ENCODE measurements around the gene MDM4.
"Not testable (repeated sequence)": the region's sequence is repeated elsewhere in the genome, so short reads cannot be mapped to it uniquely, and the experiment has no call there.

The MDM4 gene

DNA sequence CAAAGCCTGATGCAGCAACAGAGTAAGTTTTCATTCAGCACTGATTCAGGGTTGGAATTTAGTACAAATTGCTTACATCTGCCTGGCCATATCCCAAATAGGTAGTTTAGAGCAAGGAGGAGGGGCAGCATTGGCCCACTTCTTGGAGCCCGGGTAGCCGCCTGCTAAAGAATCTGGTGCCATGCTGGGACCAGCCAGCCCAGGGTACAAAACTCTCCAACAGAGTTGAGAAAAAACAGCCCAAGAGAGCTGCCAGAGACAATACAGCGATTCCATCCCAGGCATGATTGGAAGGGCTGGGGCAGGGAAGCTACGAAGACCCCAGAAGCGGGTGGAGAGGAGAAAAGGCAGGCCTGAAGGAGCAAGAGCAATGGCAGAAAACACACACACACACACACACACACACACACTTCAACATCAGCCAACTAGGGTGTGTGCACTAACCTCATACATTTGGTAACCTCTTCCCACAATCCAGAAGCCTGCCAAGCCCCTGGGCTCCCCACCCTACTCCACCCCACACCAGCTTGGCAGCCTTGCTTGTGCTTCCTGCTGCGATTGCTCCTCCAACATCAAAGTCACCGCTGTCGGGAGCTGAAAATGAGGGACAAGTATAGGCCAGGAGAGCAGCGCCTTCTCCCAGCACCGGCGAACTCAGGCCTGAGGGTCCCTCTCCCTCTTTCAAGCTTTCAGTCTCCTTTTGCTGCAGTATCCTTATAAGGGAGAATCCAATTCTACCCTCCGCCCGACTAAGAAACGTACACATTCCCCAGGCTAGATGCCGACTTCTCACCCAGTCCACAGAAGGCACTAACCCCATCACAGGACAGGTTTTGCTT lies 22.8 kb upstream of the MDM4 start:
- no peak for DNase-seq

DNA sequence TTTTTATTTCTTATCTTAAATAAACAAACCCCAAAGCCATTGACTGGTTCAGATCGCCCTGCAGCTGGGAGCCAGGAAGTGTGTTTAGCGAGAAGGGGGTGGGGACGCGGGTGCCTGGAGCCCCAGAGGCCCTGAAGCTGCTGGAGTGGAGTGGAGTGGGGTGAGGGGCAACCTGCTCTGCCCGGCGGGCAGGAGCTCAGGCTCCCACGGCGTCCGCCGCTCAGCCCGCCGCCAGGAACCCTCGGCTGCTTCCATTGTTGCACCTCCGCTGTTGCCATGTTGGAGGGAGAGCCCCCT lies 22.3 kb upstream of the MDM4 start:
- DNase-seq = peak; percentile 48

DNA sequence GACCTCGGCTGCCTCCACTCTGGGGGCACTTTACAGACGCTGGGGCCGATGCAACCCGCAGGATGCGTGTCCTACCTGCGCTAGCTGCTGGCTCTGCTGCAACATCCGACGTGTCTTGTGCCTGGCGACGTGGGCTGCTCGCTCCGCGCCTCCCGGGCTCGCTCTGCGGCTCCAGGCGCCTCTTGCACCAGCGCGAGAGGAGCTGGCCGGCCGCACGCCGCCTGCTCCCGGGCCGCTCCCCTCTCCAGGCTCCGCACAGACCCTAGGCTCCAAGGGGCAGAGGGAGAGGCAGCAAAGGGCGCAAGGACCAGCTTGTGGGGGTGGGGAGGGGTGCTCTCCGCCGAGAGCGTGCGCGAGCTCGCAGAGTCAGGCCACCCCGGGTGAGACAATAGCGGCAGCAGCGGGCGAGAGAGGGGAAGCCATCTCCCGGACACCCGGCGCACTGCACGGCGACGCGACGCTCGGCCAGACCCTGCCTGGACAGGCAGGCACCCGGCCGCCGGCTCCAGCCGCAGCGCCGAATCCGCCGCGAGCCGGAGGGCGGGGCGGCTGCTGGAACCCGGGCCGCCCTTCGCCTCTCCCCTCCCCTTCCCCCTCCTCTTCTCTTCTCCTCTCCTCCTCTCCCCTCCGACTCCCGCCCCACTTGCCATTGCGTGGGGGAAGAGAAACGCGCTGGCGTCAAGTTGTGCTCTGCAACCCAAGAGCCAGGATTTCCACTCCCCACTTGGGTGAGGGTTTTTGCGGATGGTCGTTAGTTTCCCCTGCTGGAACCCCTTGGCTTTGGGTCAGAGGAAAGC lies 21.7 kb upstream of the MDM4 start, which contains the start of gene PIK3C2B:
Gene PIK3C2B (minus strand): TSS at position 525 of the 797 bp plus-strand sequence. CDS start 25,003 bp downstream, outside the sequence.
- DNase-seq = peak; percentile 63

DNA sequence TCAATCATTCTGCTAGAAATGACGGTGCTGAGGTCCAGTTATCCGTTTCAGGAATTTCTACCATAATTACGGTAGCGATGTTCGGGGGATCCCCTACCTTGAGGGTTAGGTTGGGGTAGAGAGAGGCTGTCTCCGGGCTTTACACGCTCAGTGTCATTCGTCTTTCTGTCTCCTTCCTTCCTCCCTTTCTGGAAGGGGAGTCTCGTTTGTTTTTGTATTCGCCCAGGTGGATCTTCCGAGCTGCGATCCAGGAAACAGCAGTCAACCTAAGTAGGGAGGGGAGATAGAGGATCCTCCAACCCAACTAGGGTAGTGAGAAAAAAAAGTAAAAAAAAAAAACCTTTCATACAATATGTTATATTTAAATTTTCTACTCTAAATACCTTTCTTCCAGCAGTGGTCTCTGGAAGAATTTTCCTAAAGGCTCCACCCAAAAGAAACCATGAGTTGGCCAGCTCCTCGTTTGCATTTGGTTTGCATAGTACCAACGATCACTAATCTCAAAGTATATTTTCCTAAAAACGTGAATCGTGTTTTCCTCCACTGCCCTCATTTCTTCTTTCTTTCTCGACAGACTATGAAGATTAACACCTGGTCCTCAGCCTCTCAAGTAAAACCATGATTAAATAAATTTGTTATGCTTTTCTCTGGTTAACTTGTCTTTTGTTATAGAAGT lies 21.0 kb upstream of the MDM4 start:
- peak; percentile 44 for DNase-seq

DNA sequence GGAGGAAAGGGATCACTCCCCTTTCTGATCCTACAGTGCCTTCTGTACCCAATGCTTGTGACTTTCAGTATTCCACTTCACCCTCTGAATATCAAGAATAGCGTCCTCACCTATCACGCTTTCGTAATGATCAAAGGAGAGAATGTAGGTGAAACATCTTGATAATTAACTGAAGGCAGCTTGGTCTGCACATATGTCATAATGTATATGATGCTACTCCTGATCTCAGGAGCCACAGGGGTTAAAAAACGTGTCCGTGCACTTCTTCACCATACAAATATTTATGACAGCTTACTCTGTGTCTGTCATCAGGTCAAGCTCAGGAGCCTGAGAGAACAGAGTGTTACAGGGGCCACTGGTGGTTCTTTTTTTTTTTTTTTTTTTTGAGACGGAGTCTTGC lies 20.4 kb upstream of the MDM4 start:
- DNase-seq = no peak

DNA sequence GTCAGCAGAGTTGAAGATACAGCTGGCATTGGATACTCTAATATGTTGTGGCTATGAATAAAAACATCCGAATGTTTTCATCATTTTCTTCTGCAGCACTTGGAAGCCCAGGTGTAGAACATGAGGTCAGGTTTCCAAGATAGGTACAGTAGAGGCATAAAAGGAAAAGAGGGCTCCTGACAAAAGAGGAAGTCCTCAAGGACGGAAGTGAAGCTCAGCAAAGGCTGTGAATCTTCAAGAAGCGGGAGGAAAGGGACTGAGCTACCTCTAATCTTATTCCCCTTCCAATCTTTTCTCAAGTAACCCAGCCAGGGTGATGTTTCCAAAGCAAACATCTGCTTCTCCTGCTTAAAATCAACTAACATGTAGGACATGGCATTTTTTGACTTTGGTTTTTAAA lies 17.2 kb upstream of the MDM4 start:
- DNase-seq = no peak

DNA sequence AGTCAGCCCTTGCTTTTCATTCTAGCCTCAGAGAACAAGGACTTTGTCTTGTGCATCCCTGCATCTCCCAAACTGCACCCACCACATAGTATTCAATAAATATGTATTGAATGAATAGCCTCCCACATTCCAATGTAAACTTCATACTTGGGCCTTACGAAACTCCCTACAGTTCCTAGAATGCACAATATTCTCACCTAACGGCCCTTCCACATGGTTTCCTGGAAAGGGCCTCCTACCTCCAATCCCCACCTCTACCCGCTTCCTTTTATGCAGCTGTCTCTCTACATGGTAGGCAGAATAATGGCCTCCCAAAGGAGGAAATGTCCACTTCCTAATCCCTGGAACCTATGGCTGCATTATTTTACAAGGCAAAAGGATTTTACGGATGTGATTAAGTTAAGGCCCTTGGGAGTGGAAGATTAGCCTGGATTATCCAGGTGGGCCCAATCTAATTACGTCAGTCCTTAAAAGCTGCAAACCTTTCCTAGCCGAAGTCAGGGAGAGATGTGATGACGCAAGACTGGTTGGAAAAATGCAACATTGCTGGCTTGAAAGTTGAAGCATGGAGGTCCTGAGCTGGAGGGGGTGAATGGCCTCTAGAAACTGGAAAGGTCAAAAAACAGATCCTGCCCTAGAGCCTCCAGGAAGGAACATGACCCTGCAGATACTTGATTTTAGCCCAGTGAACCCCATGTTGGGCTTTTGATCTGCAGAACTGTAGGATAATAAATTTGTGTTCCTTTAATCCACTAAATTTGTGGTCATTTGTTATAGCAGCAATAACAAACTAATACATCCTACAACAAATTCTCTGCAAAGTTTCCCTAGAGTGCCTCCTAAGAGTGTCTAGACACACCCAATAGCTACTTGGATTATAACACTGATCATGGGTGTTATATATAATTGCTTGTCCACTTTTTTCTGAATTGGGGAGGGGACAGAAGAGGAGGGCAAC lies 16.4 kb upstream of the MDM4 start:
- DNase-seq = no peak

DNA sequence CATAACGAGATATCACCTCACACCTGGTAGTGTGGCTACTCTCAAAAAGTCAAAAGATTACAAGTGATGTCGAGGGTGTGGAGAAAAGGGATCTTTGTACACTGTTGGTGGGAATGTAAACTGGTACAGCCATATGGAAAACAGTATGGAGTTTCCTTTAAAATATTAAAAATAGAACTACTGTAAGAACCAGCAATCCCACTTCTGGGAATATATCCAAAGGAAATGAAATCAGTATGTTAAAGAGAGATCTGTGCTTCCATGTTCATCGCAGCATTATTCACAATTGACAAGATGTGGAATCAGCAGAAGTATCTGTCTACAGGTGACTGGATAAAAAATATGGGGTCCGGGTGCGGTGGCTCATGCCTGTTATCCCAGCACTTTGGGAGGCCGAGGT lies 14.0 kb upstream of the MDM4 start:
- DNase-seq = no peak

DNA sequence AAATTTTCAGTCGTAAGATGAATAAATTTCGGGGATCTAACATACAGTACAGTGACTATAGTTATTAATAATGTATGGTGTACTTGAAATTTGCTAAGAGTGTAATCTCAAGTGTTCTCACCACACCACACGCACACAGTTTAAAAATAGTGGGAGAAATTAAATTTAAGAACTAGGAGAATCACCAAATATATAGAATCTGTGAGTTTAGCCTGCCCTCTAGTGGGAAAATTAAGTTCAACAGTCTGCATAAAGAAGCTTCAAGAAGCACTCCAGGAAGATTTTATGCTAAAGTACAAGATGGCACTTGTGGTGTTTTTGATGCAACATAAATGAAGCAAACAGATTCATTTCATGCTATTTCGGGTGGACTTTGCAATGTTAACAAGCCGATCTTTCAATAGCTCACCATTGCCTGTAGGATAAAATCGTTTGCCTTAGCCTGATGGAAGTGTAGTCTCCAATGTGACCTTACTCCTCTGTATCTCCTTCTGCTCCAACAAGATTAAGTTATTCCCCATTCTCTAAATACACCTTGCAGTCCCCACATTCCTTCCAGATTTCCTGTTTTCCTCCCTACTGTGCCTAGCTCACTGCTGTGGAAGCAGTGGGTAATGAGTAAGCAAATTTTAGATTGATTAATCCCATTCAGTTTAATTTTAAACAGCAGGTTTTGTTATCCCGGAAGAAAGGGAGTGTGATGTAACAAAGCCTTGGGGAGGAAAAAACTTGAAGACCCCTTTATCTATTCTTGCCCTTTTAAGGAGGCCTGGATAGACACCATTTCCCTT lies 12.9 kb upstream of the MDM4 start:
- DNase-seq = peak; percentile 86

DNA sequence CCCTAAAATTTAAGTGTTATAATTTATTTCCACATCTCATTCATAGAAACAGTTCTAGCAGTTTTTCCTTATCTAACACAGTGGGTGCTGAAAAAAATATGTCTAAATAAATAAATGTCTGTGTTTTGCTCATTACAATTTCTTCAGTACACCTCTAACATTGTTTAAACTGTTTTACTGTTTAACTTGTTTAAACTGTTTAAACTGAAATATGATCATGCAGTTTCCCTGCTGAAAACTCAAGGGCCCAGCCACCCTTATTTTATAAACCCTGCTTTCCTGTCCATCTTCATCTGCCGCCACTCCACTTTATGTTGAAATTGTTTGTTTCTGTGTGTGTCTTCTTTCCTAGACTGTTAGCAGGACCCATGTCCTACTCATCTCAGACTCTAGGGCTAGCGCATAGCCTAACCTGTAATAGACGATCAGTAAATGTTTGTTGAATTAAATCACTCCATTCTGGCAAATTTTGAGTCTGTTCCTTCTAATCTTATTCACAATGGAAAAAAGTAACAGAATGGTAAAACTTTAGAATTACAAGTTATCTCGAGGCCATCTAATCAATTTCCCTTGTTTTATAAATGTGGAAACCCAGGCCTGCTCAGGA lies 12.2 kb upstream of the MDM4 start:
- no peak for DNase-seq

DNA sequence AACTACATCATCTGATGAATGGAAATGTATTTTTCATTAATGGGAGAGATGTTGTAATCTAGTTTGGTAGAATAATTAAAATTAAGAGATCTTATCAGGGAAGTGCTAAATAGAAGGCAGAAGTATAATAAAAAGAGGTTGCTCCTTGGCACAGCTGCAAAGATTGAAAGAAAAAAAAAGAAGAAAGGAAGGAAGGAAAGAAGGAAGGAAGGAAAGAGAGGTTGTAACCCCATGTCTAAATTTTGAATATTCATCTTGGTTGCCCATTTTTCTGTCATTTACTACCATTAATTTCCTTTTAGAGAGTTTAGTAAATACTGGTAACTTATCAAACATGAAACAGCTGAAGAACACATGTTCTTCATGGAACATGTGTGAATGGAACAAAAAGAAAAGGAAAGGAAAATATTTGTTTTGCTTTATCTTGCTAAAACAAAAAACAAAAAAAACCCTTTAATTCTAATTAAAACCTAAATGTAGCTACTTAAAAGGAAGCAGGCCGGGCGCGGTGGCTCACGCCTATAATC lies 10.5 kb upstream of the MDM4 start:
- no peak for DNase-seq

DNA sequence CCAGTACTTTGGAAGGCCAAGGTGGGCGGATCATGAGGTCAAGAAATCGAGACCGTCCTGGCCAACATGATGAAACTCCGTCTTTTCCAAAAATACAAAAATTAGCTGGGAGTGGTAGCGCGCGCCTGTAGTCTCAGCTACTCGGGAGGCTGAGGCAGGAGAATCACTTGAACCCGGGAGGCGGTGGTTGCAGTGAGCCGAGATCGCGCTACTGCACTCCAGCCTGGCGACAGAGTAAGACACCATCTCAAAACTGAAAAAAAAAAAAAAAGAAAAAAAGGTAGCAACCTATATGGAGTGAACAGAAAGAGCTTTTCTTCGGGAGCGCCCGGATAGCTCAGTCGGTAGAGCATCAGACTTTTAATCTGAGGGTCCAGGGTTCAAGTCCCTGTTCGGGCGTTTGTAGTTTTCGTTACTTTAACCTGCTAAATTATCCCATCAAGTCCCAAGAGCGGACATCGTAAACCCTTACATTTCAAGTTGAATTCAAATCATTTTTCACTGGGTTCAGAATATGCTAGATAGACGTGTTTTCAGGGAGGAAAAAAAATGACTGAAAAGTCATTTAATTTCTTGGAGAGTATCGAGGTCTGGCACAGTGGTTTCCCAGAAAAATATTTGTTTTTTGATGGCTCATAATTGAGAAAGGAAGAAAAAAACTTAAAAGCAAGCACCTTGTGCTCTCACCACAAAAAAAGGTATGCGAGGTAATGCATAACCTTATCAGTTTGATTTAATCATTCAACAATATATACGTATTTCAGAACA lies 9.8 kb upstream of the MDM4 start:
- peak; percentile 83 for DNase-seq

DNA sequence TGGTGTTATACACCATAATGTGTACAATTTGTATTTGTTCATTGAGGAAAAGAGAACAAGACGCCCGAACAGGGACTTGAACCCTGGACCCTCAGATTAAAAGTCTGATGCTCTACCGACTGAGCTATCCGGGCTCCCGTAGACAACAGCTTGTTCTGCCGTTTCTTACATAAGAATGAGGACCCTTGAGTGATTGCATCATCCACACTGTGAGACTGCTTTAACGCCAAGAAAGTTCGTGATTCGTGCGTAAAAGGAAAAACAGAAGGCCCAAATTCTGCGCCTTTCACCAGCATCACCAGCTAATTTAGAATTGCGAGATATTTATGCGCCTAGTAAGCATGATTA lies 9.3 kb upstream of the MDM4 start:
- peak; percentile 96 for DNase-seq

DNA sequence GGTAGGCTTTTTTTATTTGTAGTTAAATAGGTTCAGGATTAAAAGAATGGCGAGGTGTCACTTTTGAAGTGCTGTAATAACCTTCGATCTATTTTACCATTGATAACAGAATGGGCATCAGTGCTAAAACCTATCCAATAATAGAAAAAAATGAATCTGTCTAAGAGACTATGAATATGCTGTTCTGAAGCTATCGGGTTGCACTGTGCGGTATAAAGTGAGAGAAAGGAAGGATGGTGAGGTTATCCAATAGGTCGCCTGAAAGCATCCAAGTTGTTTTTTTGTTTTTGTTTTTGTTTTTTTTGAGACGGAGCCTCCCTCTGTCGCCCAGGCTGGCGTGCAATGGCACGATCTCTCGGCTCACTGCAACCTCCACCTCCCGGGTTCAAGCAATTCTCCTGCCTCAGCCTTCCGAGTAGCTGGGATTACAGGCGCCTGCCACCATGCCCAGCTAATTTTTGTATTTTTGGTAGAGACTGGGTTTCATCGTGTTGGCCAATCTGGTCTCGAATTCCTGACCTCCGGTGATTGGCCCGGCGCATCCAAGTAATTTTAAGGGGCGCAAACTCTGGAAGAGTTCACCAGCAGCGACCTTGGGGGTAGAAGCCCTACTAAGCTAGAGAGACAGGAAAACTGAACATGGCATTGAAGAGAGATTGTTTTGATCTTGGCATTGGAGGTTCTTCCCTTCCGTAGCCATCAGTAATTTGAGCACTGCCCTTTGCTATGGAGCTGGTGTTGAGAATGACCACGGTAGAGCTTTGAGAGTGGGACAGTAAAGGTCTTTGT lies 8.7 kb upstream of the MDM4 start:
- peak; percentile 32 for DNase-seq

DNA sequence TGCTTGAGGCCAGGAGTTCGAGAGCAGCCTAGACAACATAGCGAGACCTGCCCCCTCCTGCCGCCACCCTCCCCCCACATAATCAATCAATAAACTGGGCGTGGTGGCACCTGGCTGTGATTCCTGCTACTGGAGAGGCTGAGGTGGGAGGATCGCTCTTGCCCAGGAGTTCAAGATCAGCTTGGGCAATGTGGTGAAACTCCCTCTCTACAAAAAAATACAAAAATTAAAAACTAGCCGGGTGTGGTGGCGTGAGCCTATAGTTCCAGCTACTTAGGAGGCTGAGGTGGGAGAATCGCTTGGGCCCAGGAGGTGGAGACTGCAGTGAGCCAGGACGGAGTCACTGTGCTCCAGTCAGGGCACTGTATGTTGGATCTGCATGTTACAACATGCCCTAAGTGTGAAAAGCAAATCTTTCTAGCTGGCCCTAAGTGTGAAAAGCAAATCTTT lies 7.0 kb upstream of the MDM4 start:
- no peak for DNase-seq

DNA sequence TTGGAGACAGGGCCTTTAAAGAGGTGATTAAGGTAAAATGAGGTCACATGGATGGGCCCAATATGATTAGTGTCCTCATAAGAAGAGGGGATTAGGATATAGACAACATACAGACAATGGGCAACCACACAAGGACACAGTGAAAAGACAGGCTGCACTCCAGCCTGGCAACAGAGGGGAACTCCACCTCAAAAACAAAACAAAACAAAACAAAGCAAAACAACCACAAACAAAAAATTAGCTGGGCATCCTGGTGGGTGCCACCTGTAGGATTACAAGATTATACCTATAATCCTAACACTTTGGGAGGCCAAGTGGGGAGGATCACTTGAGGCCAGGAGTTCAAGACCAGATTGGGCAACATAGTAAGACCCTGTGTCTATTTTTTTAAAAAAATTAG lies 4.8 kb upstream of the MDM4 start:
- peak; percentile 39 for DNase-seq

DNA sequence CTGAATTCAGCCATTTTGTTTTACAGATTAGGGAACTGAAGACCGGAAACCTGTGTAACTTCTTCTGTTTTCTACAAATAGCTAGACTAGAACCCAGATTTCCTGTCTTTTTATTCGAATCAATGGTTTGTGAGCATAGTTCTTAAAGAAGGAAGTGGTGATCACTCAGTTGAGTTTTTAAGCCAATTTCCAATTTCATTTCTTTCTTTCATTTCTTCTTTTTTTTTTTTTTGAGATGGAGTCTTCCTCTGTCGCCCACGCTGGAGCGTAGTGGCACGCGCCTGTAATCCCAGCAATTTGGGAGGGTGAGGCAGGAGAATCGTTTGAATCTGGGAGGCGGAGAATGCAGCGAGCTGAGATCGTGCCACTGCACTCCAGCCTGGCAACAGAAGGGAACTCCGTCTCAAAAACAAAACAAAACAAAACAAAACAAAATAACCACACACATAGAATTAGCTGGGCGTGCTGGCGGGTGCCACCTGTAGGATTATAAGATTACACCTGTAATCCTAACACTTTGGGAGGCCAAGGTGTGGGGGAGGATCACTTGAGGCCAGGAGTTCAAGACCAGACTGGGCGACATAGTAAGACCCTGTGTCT lies 3.0 kb upstream of the MDM4 start:
- DNase-seq = peak; percentile 87

DNA sequence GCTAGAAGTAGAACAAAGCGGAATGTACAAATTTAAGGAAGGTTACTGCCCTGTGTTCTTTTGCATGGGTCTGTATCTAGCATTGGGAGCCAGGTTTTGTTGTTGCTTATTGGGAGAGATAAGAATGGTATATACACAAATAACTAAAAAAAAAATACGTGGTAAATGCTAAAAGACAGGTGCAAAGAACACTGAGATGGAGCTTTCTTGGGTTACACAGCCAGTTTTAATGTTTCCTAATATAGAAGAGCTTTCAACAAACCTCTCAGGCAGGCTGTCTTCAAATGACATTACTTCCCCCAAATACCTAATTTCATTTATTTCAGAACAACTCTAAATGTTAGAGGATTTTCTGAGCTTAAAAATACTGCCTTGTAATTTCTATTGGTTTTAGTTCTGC lies 1.4 kb upstream of the MDM4 start:
- no peak for DNase-seq

DNA sequence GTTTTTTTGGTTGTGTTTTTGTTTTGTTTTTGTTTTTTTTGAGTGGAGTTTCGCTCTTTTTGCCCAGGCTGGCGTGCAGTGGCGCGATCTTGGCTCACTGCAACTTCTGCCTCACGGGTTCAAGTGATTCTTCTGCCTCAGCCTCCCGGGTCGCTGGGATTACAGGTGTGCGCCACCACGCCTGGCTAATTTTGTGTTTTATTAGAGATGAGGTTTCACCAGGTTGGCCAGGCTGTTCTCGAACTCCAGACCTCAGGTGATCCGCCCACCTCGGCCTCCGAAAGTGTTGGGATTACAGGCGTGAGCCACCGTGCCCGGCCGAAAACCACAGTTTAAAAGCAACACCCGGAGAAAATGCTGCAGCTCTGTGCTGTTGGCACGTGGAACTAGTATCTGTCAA lies 1.2 kb downstream of the MDM4 start:
- not testable (repeated sequence) for DNase-seq
